ENCODE measurements around the gene GFRA1. TPM values are rescaled to one million over a fixed set of nuclear protein-coding genes. Genes with fewer than 3 reads are reported as not detected.

Gene GFRA1
- total and polyA plus RNA-seq, 2 donors (not counting 3 experiments of a cell fraction or from before 2014, with no cell fraction given) = 0.22 to 0.88 TPM

DNA sequence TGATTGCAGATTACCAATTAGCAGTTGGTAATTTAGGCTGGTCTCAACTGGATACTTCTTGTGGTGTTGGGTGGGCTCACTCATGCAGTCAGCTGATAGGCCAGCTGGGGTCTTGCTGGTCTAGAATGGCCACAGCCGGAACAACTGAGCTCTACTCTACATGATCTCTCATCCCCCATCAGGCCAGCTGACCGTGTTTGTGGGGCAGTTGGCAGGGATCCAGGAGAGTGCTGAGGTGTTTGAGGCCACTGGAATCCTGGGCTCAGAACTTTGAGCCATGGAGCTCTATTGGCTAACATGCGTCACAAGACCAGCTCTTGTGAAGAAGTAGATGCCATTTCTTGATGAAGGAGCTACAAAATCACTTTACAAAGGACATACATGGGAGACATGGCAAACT is 242.4 kb downstream of the GFRA1 start:
- H3K79me2 ChIP-seq (ENCODE audit: control insufficient read depth, insufficient read depth, low read length) = no peaks in the 10 kb centered on the region
- no peak overlapping the region for H3K4me3 ChIP-seq (replicated peaks in 1 of 3; ENCODE audit: insufficient read depth in 1 of 3, low read depth in 1 of 3, low read length in 3 of 3)
- H3K4me1 ChIP-seq (ENCODE audit: control insufficient read depth, extremely low read depth, insufficient read depth, low read length) = no peaks in the 10 kb centered on the region
- no TSS peak for BruUV-seq (replicated peaks)
- H3K4me2 ChIP-seq (ENCODE audit: insufficient read depth, low read length) = no peak overlapping the region
- H3K36me3 ChIP-seq (ENCODE audit: control insufficient read depth in 2 of 2, extremely low read depth in 1 of 2, insufficient read depth in 2 of 2, low read length in 2 of 2) = no peaks in the 10 kb centered on the region
- H4K20me1 ChIP-seq (replicated peaks; ENCODE audit: control insufficient read depth, extremely low read depth, insufficient read depth, low read length) = no peaks in the 10 kb centered on the region
- POLR2A ChIA-PET = no interaction called here
- no peak overlapping the region for H3K9ac ChIP-seq (replicated peaks; ENCODE audit: extremely low read depth, insufficient read depth, low read length)
- no peak overlapping the region for H3K27ac ChIP-seq (ENCODE audit: insufficient read depth, low read depth, low read length)
- TF ChIP-seq, protein P1, sequence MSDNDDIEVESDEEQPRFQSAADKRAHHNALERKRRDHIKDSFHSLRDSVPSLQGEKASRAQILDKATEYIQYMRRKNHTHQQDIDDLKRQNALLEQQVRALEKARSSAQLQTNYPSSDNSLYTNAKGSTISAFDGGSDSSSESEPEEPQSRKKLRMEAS (IDR thresholded peaks at IDR 0.05; ENCODE audit: insufficient read depth, insufficient read length) = no peak
- TF ChIP-seq MYC (IDR thresholded peaks at IDR 0.05; ENCODE audit: low read depth, low read length) (no peak), CTCF (IDR thresholded peaks at IDR 0.05; ENCODE audit: extremely low read depth in 1 of 2, insufficient read depth in 1 of 2, low read depth in 1 of 2, low read length in 2 of 2) (no peak), EZH2 (IDR thresholded peaks at IDR 0.05; ENCODE audit: borderline replicate concordance, low read depth, low read length, severe bottlenecking) (no peak), JUN (IDR thresholded peaks at IDR 0.05; ENCODE audit: borderline replicate concordance, insufficient read depth, insufficient read length, low read depth) (no peak)
- DNase-seq (ENCODE audit: low read depth, low spot score) (no peak), FAIRE-seq (no peak)
- CTCF ChIA-PET = no interaction called here
- no peaks in the 10 kb centered on the region for H3K9me1 ChIP-seq (replicated peaks; ENCODE audit: control insufficient read depth, extremely low read depth, insufficient read depth, low read length)
- H3K27me3 ChIP-seq (ENCODE audit: control insufficient read depth in 2 of 2, insufficient read depth in 2 of 2, low read length in 2 of 2) = no peaks in the 10 kb centered on the region
- intact Hi-C loops (cut with micrococcal nuclease) = no loop called here
- no peak overlapping the region for H2AFZ ChIP-seq (ENCODE audit: low read depth, low read length)
- no peaks in the 10 kb centered on the region for H3K9me3 ChIP-seq (replicated peaks; ENCODE audit: control insufficient read depth, insufficient read depth, low read length)
- dilution Hi-C loops (cut with MboI; ENCODE audit: extremely low pct_ligation_motif_present, low sequenced_read_pairs) = no loop called here

DNA sequence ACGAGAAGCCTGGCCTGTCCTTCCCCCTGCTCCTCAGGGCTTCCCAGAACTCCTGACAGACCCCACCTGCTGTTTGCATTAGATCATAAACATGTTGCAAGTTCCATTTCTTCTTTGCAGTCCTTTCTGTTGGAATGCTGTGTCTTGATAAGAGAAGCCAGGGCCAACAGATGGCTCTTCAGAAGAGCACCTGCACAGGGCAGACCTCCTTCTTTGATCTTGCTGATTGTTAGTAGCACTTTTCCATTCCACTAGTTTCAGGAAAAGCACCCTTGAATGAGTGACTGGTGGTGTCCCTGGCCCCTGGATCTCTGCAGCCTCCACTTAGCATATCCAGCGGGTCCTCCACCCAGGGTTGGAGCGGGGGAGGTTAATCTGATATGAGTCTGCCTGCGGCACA is 243.2 kb downstream of the GFRA1 start:
- Histone ChIP-seq H4K20me1 (replicated peaks; ENCODE audit: control insufficient read depth, extremely low read depth, insufficient read depth, low read length) (no peaks in the 10 kb centered on the region), H3K4me3 (replicated peaks in 1 of 3; ENCODE audit: insufficient read depth in 1 of 3, low read depth in 1 of 3, low read length in 3 of 3) (no peak overlapping the region), H2AFZ (ENCODE audit: low read depth, low read length) (no peak overlapping the region), H3K4me2 (ENCODE audit: insufficient read depth, low read length) (no peak overlapping the region), H3K79me2 (ENCODE audit: control insufficient read depth, insufficient read depth, low read length) (no peaks in the 10 kb centered on the region), H3K36me3 (ENCODE audit: control insufficient read depth in 2 of 2, extremely low read depth in 1 of 2, insufficient read depth in 2 of 2, low read length in 2 of 2) (no peaks in the 10 kb centered on the region), H3K9me3 (replicated peaks; ENCODE audit: control insufficient read depth, insufficient read depth, low read length) (no peaks in the 10 kb centered on the region), H3K9ac (replicated peaks; ENCODE audit: extremely low read depth, insufficient read depth, low read length) (no peak overlapping the region), H3K9me1 (replicated peaks; ENCODE audit: control insufficient read depth, extremely low read depth, insufficient read depth, low read length) (no peaks in the 10 kb centered on the region), H3K27me3 (ENCODE audit: control insufficient read depth in 2 of 2, insufficient read depth in 2 of 2, low read length in 2 of 2) (no peaks in the 10 kb centered on the region), H3K27ac (ENCODE audit: insufficient read depth, low read depth, low read length) (no peak overlapping the region), H3K4me1 (ENCODE audit: control insufficient read depth, extremely low read depth, insufficient read depth, low read length) (no peaks in the 10 kb centered on the region)
- no TSS peak for BruUV-seq (replicated peaks)
- DNase-seq (ENCODE audit: low read depth, low spot score) (no peak), FAIRE-seq (no peak)
- dilution Hi-C loops (cut with MboI; ENCODE audit: extremely low pct_ligation_motif_present, low sequenced_read_pairs) = no loop called here
- ChIA-PET POLR2A (no interaction called here), CTCF (no interaction called here)
- TF ChIP-seq, protein P1 (IDR thresholded peaks at IDR 0.05; ENCODE audit: insufficient read depth, insufficient read length) = no peak
- TF ChIP-seq FOS (IDR thresholded peaks at IDR 0.05; ENCODE audit: borderline replicate concordance, insufficient read depth, low read length) = no peak
- TF ChIP-seq JUN (IDR thresholded peaks at IDR 0.05; ENCODE audit: borderline replicate concordance, insufficient read depth, insufficient read length, low read depth) = no peak
- no peak for TF ChIP-seq POLR2AphosphoS5 (IDR thresholded peaks at IDR 0.05; ENCODE audit: insufficient read depth, low read depth, low read length)
- TF ChIP-seq MYC (IDR thresholded peaks at IDR 0.05; ENCODE audit: low read depth, low read length) = no peak
- intact Hi-C loops (cut with micrococcal nuclease) = no loop called here
